NT2/D1 (cell line): ENCODE results near the gene CREB5.

Experiments used
- SUZ12 ChIP-seq: IDR thresholded peaks from 2 replicates; pipeline ENCODE4 v1.6.1; 2011; ENCODE audit not compliant: insufficient read length, insufficient read depth; ENCODE audit errors: extremely low read depth
- YY1 ChIP-seq: IDR thresholded peaks from 2 replicates; pipeline ENCODE4 v1.6.1; 2011; ENCODE audit not compliant: insufficient read length, insufficient read depth
- ZNF274 ChIP-seq: IDR thresholded peaks from 2 replicates; pipeline ENCODE4 v1.6.1; 2011; ENCODE audit warnings: mild to moderate bottlenecking, low read depth, low read length

GRCh38 chr7:28753613-28754012, 341.3 kb downstream of the CREB5 start:
- TF ChIP-seq SUZ12 (no peak), YY1 (no peak), ZNF274 (no peak)
